CD4-positive, alpha-beta T cell (primary cell): ENCODE results near the gene P3H2. TPM values are rescaled to one million over a fixed set of nuclear protein-coding genes. Genes with fewer than 3 reads are reported as not detected.
"Not testable (repeated sequence)": the region's sequence is repeated elsewhere in the genome, so short reads cannot be mapped to it uniquely, and the experiment has no call there.

ENCODE experiments used
- ATAC-seq: fragments of 200-7000 bp; cut with Tn5 transposase; one replicate; pipeline ENCODE4 v1.10.0; 2022; ENCODE audit warnings: mild to moderate bottlenecking; ENCODE audit not compliant: poor library complexity
- CTCF ChIA-PET: fragments of 350-600 bp; sonication (Branson Sonifier 250); formaldehyde crosslinking; loops from one replicate; lab custom pipeline; 2021; ENCODE audit warnings: antibody characterized with exemption, inconsistent platforms; lab: Charles Lee
- POLR2A ChIA-PET: fragments of 350-600 bp; sonication (Branson Sonifier 250); formaldehyde crosslinking; loops from one replicate; lab custom pipeline; 2021; ENCODE audit warnings: antibody characterized with exemption, inconsistent platforms; lab: Charles Lee
- DNase-seq, 14 experiments: peaks; one replicate each; pipeline ENCODE4 v3.0.0-alpha.2; 2013 to 2020; ENCODE audit warnings: mixed read lengths in 2 of 14
- H3K27ac ChIP-seq, 2 donors: one replicate each; pipeline versions ENCODE4 v1.5.1 to v1.7.0; 2013; ENCODE audit warnings: low read length in 2 of 2, low read depth in 1 of 2, mild to moderate bottlenecking in 1 of 2
- H3K27me3 ChIP-seq, 2 experiments: 1 replicate in 1 of 2; 2 replicates in 1 of 2; pipeline versions ENCODE4 v1.6.1 to v1.7.0; 2013; ENCODE audit warnings: low read length in 2 of 2, control low read depth in 1 of 2, mild to moderate bottlenecking in 1 of 2, moderate library complexity in 1 of 2; ENCODE audit not compliant: insufficient read depth in 2 of 2, control insufficient read depth in 1 of 2
- H3K36me3 ChIP-seq: one replicate; pipeline ENCODE4 v1.6.1; 2013; ENCODE audit warnings: low read length, control low read depth; ENCODE audit not compliant: insufficient read depth
- H3K4me1 ChIP-seq: one replicate; pipeline ENCODE4 v1.6.1; 2013; ENCODE audit warnings: low read length, control low read depth; ENCODE audit not compliant: insufficient read depth
- H3K4me3 ChIP-seq: one replicate; pipeline ENCODE4 v1.5.1; 2013; ENCODE audit warnings: mild to moderate bottlenecking, low read length, moderate library complexity
- H3K9me3 ChIP-seq, 2 experiments: 1 replicate in 1 of 2; 2 replicates in 1 of 2; pipeline versions ENCODE4 v1.6.1 to v1.7.0; 2013; ENCODE audit warnings: low read length in 2 of 2, mild to moderate bottlenecking in 2 of 2, control low read depth in 1 of 2, moderate library complexity in 1 of 2; ENCODE audit not compliant: control insufficient read depth in 1 of 2, insufficient read depth in 1 of 2
- H3K27ac Mint-ChIP-seq: one replicate; pipeline ENCODE4 v1.8.0; 2020; ENCODE audit warnings: mixed read lengths
- H3K27me3 Mint-ChIP-seq: one replicate; pipeline ENCODE4 v1.8.0; 2021; ENCODE audit warnings: mixed read lengths
- H3K36me3 Mint-ChIP-seq: one replicate; pipeline ENCODE4 v1.8.0; 2021; ENCODE audit warnings: low read depth, mixed read lengths
- H3K4me1 Mint-ChIP-seq: one replicate; pipeline ENCODE4 v1.8.0; 2021; ENCODE audit warnings: low read depth, mixed read lengths
- H3K4me3 Mint-ChIP-seq: one replicate; pipeline ENCODE4 v1.8.0; 2020; ENCODE audit warnings: mild to moderate bottlenecking, mixed read lengths
- H3K9me3 Mint-ChIP-seq: one replicate; pipeline ENCODE4 v1.8.0; 2020; ENCODE audit warnings: mixed read lengths
- CTCF ChIP-seq: fragments of 200-600 bp; IDR thresholded peaks from one replicate; pipeline ENCODE4 v1.8.0; 2022; ENCODE audit warnings: antibody characterized with exemption, mild to moderate bottlenecking
- intact Hi-C, 2 experiments: fragments of 100-400 bp; cut with DNase I in 1 of 2; cut with micrococcal nuclease in 1 of 2; formaldehyde crosslinking; loops; one replicate each; pipeline versions ENCODE4 v1.15.1 to v1.9.0; 2023 to 2025; cut with DNase I, micrococcal nuclease
- total RNA-seq, 174 experiments: library from RNA in 2 of 174; stranded (reverse) in 2 of 174; gene quantifications; one replicate each; pipeline ENCODE4 v1.2.3 and lab custom pipeline; 2021 to 2026

Gene P3H2
- total RNA-seq, 2 experiments from 2014 or later: not detected

- intact Hi-C loops: no loop called here
- no peak for ATAC-seq
- H3K4me1 ChIP-seq: no peaks in the 10 kb centered on the region
- H3K4me3 ChIP-seq: no peak overlapping the region
- no peaks in the 10 kb centered on the region for H3K4me1 Mint-ChIP-seq
- H3K9me3 Mint-ChIP-seq: no peaks in the 10 kb centered on the region
- H3K36me3 Mint-ChIP-seq: no peaks in the 10 kb centered on the region
- no peaks in the 10 kb centered on the region for H3K9me3 ChIP-seq
- no peak for DNase-seq
- no peaks in the 10 kb centered on the region for H3K36me3 ChIP-seq
- H3K27me3 ChIP-seq: no peaks in the 10 kb centered on the region
- CTCF ChIA-PET: no interaction called here
- peaks cover 8% of the 10 kb centered on the region for H3K27me3 Mint-ChIP-seq
- H3K27ac ChIP-seq: no peak overlapping the region
- POLR2A ChIA-PET: no interaction called here
- TF ChIP-seq CTCF: no peak
- H3K4me3 Mint-ChIP-seq: no peak overlapping the region
- no peak overlapping the region for H3K27ac Mint-ChIP-seq
Measured at GRCh38 chr3:190150681-190151080, 30.0 kb upstream of the P3H2 start.

GRCh38 chr3:190149830-190150619 lies 29.3 kb upstream of the P3H2 start:
- H3K9me3 Mint-ChIP-seq, H3K27ac Mint-ChIP-seq, POLR2A ChIA-PET, ATAC-seq, H3K36me3 Mint-ChIP-seq, H3K4me1 Mint-ChIP-seq, H3K27ac ChIP-seq, CTCF ChIA-PET, intact Hi-C loops, H3K36me3 ChIP-seq, H3K9me3 ChIP-seq, H3K27me3 ChIP-seq, DNase-seq, H3K4me3 ChIP-seq, H3K4me3 Mint-ChIP-seq, H3K4me1 ChIP-seq, H3K27me3 Mint-ChIP-seq: not testable (repeated sequence)

- H3K4me3 Mint-ChIP-seq: not testable (repeated sequence)
Measured at GRCh38 chr3:190144793-190145192, 24.1 kb upstream of the P3H2 start.

GRCh38 chr3:190142041-190142440 lies 21.3 kb upstream of the P3H2 start:
- Histone ChIP-seq H3K4me3 (no peak overlapping the region), H3K27me3 (no peaks in the 10 kb centered on the region), H3K4me1 (no peaks in the 10 kb centered on the region), H3K27ac (no peak overlapping the region), H3K36me3 (no peaks in the 10 kb centered on the region), H3K9me3 (no peaks in the 10 kb centered on the region)
- no peaks in the 10 kb centered on the region for H3K36me3 Mint-ChIP-seq
- no peak for DNase-seq
- H3K4me1 Mint-ChIP-seq: no peaks in the 10 kb centered on the region
- ChIA-PET POLR2A (no interaction called here), CTCF (no interaction called here)
- no peak for TF ChIP-seq CTCF
- no peak for ATAC-seq
- intact Hi-C loops: no loop called here
- H3K4me3 Mint-ChIP-seq: no peak overlapping the region
- no peaks in the 10 kb centered on the region for H3K9me3 Mint-ChIP-seq
- H3K27me3 Mint-ChIP-seq: peaks cover 5% of the 10 kb centered on the region
- H3K27ac Mint-ChIP-seq: no peak overlapping the region

More at GRCh38 chr3:190144793-190145192, 24.1 kb upstream of the P3H2 start:
- H3K27ac ChIP-seq, H3K27me3 ChIP-seq, H3K4me1 Mint-ChIP-seq, ATAC-seq, intact Hi-C loops, POLR2A ChIA-PET, H3K27ac Mint-ChIP-seq, H3K9me3 ChIP-seq, H3K4me1 ChIP-seq, CTCF ChIA-PET, H3K9me3 Mint-ChIP-seq, H3K27me3 Mint-ChIP-seq, DNase-seq, H3K36me3 Mint-ChIP-seq, H3K4me3 ChIP-seq, H3K36me3 ChIP-seq: not testable (repeated sequence)
